Mesenchymal stem cell (in vitro differentiated cells and primary cell): ENCODE measurements around the gene CD55.

Experiments
- DNase-seq: peaks from one replicate; pipeline ENCODE4 v3.0.0-alpha.2; 2013
- H2AFZ ChIP-seq: one replicate; pipeline ENCODE4 v1.6.1; 2013; ENCODE audit warnings: low read depth, mild to moderate bottlenecking, control low read depth, inconsistent platforms, low read length, moderate library complexity
- H2AK5ac ChIP-seq: 2 replicates; pipeline ENCODE4 v1.6.1; 2013; ENCODE audit warnings: low read length, moderate library complexity, mild to moderate bottlenecking, inconsistent platforms; ENCODE audit not compliant: severe bottlenecking
- H2BK120ac ChIP-seq: one replicate; pipeline ENCODE4 v1.6.1; 2013; ENCODE audit warnings: low read depth, mild to moderate bottlenecking, inconsistent platforms, low read length, moderate library complexity
- H2BK12ac ChIP-seq, 2 experiments: one replicate each; pipeline ENCODE4 v1.6.1; 2013; ENCODE audit warnings: inconsistent platforms in 2 of 2, low read length in 2 of 2, mild to moderate bottlenecking in 2 of 2, moderate library complexity in 2 of 2, control low read depth in 1 of 2
- H2BK15ac ChIP-seq: one replicate; pipeline ENCODE4 v1.6.1; 2013; ENCODE audit warnings: mild to moderate bottlenecking, low read depth, inconsistent platforms; ENCODE audit not compliant: poor library complexity, severe bottlenecking
- H2BK5ac ChIP-seq: 2 replicates; pipeline ENCODE4 v1.6.1; 2013; ENCODE audit warnings: low read depth, mild to moderate bottlenecking, low read length, control low read depth, inconsistent platforms; ENCODE audit not compliant: poor library complexity, severe bottlenecking
- H3K14ac ChIP-seq, 2 experiments: one replicate each; pipeline ENCODE4 v1.6.1; 2013; ENCODE audit warnings: inconsistent platforms in 2 of 2, low read length in 2 of 2, control low read depth in 1 of 2, mild to moderate bottlenecking in 1 of 2, moderate library complexity in 1 of 2
- H3K18ac ChIP-seq, 2 experiments: one replicate each; pipeline ENCODE4 v1.6.1; 2013; ENCODE audit warnings: inconsistent platforms in 2 of 2, low read length in 2 of 2, control low read depth in 1 of 2, low read depth in 1 of 2, mild to moderate bottlenecking in 1 of 2
- H3K23ac ChIP-seq, 2 experiments: one replicate each; pipeline ENCODE4 v1.6.1; 2013; ENCODE audit warnings: inconsistent platforms in 2 of 2, low read length in 2 of 2, mild to moderate bottlenecking in 2 of 2, moderate library complexity in 2 of 2, control low read depth in 1 of 2
- H3K27ac ChIP-seq: 2 replicates; pipeline ENCODE4 v1.5.1; 2013; ENCODE audit warnings: mild to moderate bottlenecking, moderate library complexity, low read length, control low read depth, inconsistent platforms; ENCODE audit not compliant: poor library complexity, severe bottlenecking
- H3K27me3 ChIP-seq, 2 experiments: 2 replicates each; pipeline versions ENCODE4 v1.6.1 to v1.7.0; 2013; ENCODE audit warnings: low read length in 2 of 2, mild to moderate bottlenecking in 2 of 2, moderate library complexity in 2 of 2, control low read depth in 1 of 2, inconsistent platforms in 1 of 2; ENCODE audit not compliant: control insufficient read depth in 1 of 2, insufficient read depth in 1 of 2
- H3K36me3 ChIP-seq, 2 experiments: 2 replicates each; pipeline versions ENCODE4 v1.6.1 to v1.7.0; 2013; ENCODE audit warnings: low read length in 2 of 2, control low read depth in 1 of 2, inconsistent platforms in 1 of 2, low read depth in 1 of 2, mild to moderate bottlenecking in 1 of 2; ENCODE audit not compliant: insufficient read depth in 2 of 2, control insufficient read depth in 1 of 2
- H3K4ac ChIP-seq, 2 experiments: one replicate each; pipeline ENCODE4 v1.6.1; 2013; ENCODE audit warnings: inconsistent platforms in 2 of 2, low read length in 2 of 2, mild to moderate bottlenecking in 2 of 2, moderate library complexity in 2 of 2, control low read depth in 1 of 2, low read depth in 1 of 2
- H3K4me1 ChIP-seq: 2 replicates; pipeline ENCODE4 v1.6.1; 2013; ENCODE audit warnings: low read depth, low read length, control low read depth; ENCODE audit not compliant: control insufficient read depth, insufficient read depth
- H3K4me2 ChIP-seq: 2 replicates; pipeline ENCODE4 v1.6.1; 2013; ENCODE audit warnings: low read length, mild to moderate bottlenecking, inconsistent platforms; ENCODE audit not compliant: poor library complexity, severe bottlenecking
- H3K4me3 ChIP-seq, 2 experiments: 2 replicates each; pipeline versions ENCODE4 v1.5.1 to v1.7.0; 2013; ENCODE audit warnings: low read length in 2 of 2, mild to moderate bottlenecking in 2 of 2, control low read depth in 1 of 2, low read depth in 1 of 2; ENCODE audit not compliant: insufficient read depth in 1 of 2
- H3K79me1 ChIP-seq: replicated peaks from 2 replicates; pipeline ENCODE4 v1.6.1; 2013; ENCODE audit warnings: mild to moderate bottlenecking, control low read depth, low read length, inconsistent platforms; ENCODE audit not compliant: poor library complexity, severe bottlenecking
- H3K9ac ChIP-seq: 2 replicates; pipeline ENCODE4 v1.7.0; 2013; ENCODE audit warnings: mild to moderate bottlenecking, low read length, moderate library complexity
- H3K9me3 ChIP-seq: 2 replicates; pipeline ENCODE4 v1.7.0; 2013; ENCODE audit warnings: mild to moderate bottlenecking, low read length; ENCODE audit not compliant: control insufficient read depth
- H4K8ac ChIP-seq: one replicate; pipeline ENCODE4 v1.6.1; 2013; ENCODE audit warnings: inconsistent platforms, mild to moderate bottlenecking, low read length, moderate library complexity
- H4K91ac ChIP-seq: one replicate; pipeline ENCODE4 v1.6.1; 2013; ENCODE audit warnings: mild to moderate bottlenecking, low read length, inconsistent platforms
- WGBS: methylation state at CpG from one replicate; pipeline ENCODE4 v1.1.7; 2013; ENCODE audit warnings: mixed read lengths; 5-methylcytosine and 5-hydroxymethylcytosine counted together

The CD55 gene

DNA sequence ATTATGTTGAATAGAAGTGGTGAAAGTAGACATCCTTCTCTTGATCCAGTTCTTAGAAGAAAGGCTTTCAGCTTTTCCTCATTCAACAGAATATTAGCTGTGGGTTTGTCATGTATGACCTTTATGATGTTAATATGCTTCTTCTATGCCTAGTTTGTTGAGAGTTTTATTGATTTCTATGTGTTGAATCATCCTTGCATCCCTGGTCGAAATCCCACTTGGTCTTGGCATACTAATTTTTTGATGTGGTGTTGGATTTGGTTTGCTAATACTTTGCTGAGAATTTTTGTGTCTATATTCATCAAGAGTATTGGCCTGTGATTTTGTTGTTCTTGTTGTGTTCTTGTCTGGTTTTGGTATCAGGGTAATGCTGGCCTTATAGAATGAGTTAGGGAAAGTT lies 20.9 kb downstream of the CD55 start:
- no peak overlapping the region for H4K91ac ChIP-seq
- H3K36me3 ChIP-seq = peaks cover 6 to 60% of the 10 kb centered on the region in 2 experiments
- no peaks in the 10 kb centered on the region for H3K27me3 ChIP-seq
- WGBS = 61% methylated on average over 1 of the region's 1 CpG
- H3K9me3 ChIP-seq = no peaks in the 10 kb centered on the region
- no peak overlapping the region for H2AFZ ChIP-seq
- no peak overlapping the region for H3K18ac ChIP-seq
- no peak overlapping the region for H3K4me2 ChIP-seq
- H3K4me3 ChIP-seq = no peak overlapping the region
- no peak overlapping the region for H2AK5ac ChIP-seq
- H3K4me1 ChIP-seq = no peaks in the 10 kb centered on the region
- peaks cover 5% of the 10 kb centered on the region for H3K79me1 ChIP-seq
- no peak overlapping the region for H3K4ac ChIP-seq
- no peak for DNase-seq
- no peak overlapping the region for H2BK12ac ChIP-seq
- H3K14ac ChIP-seq = no peak overlapping the region
- no peak overlapping the region for H2BK120ac ChIP-seq
- H3K9ac ChIP-seq = no peak overlapping the region
- H2BK5ac ChIP-seq = no peak overlapping the region
- H3K27ac ChIP-seq = no peak overlapping the region
- H4K8ac ChIP-seq = no peak overlapping the region
- no peak overlapping the region for H2BK15ac ChIP-seq
- H3K23ac ChIP-seq = no peak overlapping the region

GRCh38 chr1:207343675-207344074 lies 22.2 kb downstream of the CD55 start:
- H3K4me1 ChIP-seq = no peaks in the 10 kb centered on the region
- H2AK5ac ChIP-seq = no peak overlapping the region
- no peak overlapping the region for H4K91ac ChIP-seq
- H3K27me3 ChIP-seq = no peaks in the 10 kb centered on the region
- no peak overlapping the region for H2BK5ac ChIP-seq
- no peak overlapping the region for H3K27ac ChIP-seq
- no peak overlapping the region for H3K4me2 ChIP-seq
- no peak overlapping the region for H2AFZ ChIP-seq
- no peak overlapping the region for H2BK15ac ChIP-seq
- H3K14ac ChIP-seq = no peak overlapping the region
- H3K79me1 ChIP-seq = peaks cover 5% of the 10 kb centered on the region
- H3K36me3 ChIP-seq = peaks cover 6 to 60% of the 10 kb centered on the region in 2 experiments
- H4K8ac ChIP-seq = no peak overlapping the region
- no peak overlapping the region for H3K4ac ChIP-seq
- H2BK12ac ChIP-seq = no peak overlapping the region
- no peak overlapping the region for H3K23ac ChIP-seq
- H3K4me3 ChIP-seq = no peak overlapping the region
- H3K9ac ChIP-seq = no peak overlapping the region
- no peak overlapping the region for H3K18ac ChIP-seq
- DNase-seq = no peak
- H2BK120ac ChIP-seq = no peak overlapping the region
- H3K9me3 ChIP-seq = peaks cover 12% of the 10 kb centered on the region

DNA sequence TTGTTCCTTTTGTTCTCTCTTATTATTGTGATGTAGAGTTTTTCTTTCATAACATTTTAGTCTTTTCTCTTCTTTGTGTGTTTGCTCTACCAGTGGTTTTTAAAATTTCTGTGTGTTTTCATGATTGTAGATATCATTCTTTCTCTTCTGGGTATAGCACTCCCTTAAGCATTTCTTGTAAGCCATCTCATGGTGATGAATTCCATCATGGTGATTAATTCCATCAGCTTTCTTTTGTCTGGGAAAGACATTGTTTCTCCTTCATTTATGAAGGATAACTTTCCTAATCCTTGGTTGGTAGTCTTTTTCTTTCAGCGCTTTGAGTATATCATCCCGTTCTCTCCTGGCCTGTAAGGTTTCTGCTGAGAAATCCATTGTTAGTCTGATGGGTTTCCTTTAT lies 22.7 kb downstream of the CD55 start:
- Histone ChIP-seq H2AFZ (no peak overlapping the region), H3K4me2 (no peak overlapping the region), H2BK15ac (no peak overlapping the region), H4K91ac (no peak overlapping the region), H3K4me3 (no peak overlapping the region), H3K36me3 (peaks cover 6 to 58% of the 10 kb centered on the region in 2 experiments), H2BK12ac (no peak overlapping the region), H3K4me1 (no peaks in the 10 kb centered on the region), H2BK120ac (no peak overlapping the region), H3K9ac (no peak overlapping the region), H2BK5ac (no peak overlapping the region), H4K8ac (no peak overlapping the region), H3K4ac (no peak overlapping the region), H3K27me3 (no peaks in the 10 kb centered on the region), H3K23ac (no peak overlapping the region), H3K18ac (no peak overlapping the region), H2AK5ac (no peak overlapping the region), H3K79me1 (peaks cover 5% of the 10 kb centered on the region), H3K9me3 (peaks cover 14% of the 10 kb centered on the region), H3K14ac (no peak overlapping the region), H3K27ac (no peak overlapping the region)
- DNase-seq = no peak
- WGBS = 100% methylated on average over 2 of the region's 2 CpGs

GRCh38 chr1:207345644-207346477 lies 24.4 kb downstream of the CD55 start:
- 71% methylated on average over 7 of the region's 7 CpGs for WGBS
- Histone ChIP-seq H3K79me1 (peaks cover 5% of the 10 kb centered on the region), H3K4me1 (no peaks in the 10 kb centered on the region), H4K8ac (no peak overlapping the region), H3K4me2 (no peak overlapping the region), H3K27me3 (no peaks in the 10 kb centered on the region), H3K9me3 (peaks cover 20% of the 10 kb centered on the region), H3K27ac (no peak overlapping the region), H3K14ac (no peak overlapping the region), H2BK12ac (no peak overlapping the region), H3K9ac (no peak overlapping the region), H3K23ac (no peak overlapping the region), H2BK5ac (no peak overlapping the region), H3K4ac (no peak overlapping the region), H3K4me3 (no peak overlapping the region), H2BK15ac (no peak overlapping the region), H3K18ac (no peak overlapping the region), H2AK5ac (no peak overlapping the region), H4K91ac (peak overlapping the region; percentile 7), H2AFZ (no peak overlapping the region), H2BK120ac (no peak overlapping the region), H3K36me3 (peaks cover 6 to 57% of the 10 kb centered on the region in 2 experiments)
- DNase-seq = no peak
